ACHN (cell line): ENCODE data around the gene PSME2.
A peak's percentile ranks its signal among the peaks of the same experiment; 100 is the strongest.

Source experiments
- DNase-seq: peaks from one replicate; pipeline ENCODE4 v3.0.0-alpha.2; 2015
- in situ Hi-C: cut with HindIII; loops from 2 replicates; pipeline ENCODE4 v1.10.0; 2017; ENCODE audit warnings: low sequenced_read_pairs, low pct_ligation_motif_present, low pct_unique_long_range_greater_than_20kb

Gene PSME2

DNA sequence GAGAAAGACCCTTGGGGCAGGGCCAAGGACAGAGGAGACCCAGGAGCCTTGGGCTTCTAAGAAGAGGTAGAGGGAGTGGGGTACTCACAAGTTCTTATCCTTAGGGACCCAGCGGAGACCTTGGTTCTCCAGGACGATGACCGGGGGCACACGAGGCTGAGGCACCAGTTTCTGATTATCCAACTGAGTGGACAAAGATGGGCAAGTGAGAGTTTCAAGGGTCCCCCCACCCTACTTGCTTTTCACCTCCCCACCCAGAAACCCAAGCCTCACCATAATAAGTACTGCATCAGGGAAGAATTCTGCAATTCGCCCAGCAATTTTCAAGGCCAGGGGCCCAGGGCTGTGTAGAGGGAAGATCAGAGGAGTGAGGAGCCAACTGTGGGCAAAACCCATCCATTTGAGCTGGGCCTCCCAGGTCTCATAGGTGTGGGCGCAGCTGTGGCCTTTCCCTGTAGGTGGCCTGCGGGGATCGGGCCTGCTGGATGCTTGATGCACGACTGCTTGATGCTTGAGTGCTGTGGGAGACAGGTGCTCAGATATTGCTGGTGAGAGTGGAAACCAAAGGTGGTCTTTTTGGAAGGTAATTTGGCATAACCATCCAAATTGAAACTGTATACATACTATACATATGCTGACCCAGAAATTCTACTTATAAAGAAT, 7.0 kb downstream of the PSME2 start:
- DNase-seq = no peak
- in situ Hi-C loops = no loop called here

DNA sequence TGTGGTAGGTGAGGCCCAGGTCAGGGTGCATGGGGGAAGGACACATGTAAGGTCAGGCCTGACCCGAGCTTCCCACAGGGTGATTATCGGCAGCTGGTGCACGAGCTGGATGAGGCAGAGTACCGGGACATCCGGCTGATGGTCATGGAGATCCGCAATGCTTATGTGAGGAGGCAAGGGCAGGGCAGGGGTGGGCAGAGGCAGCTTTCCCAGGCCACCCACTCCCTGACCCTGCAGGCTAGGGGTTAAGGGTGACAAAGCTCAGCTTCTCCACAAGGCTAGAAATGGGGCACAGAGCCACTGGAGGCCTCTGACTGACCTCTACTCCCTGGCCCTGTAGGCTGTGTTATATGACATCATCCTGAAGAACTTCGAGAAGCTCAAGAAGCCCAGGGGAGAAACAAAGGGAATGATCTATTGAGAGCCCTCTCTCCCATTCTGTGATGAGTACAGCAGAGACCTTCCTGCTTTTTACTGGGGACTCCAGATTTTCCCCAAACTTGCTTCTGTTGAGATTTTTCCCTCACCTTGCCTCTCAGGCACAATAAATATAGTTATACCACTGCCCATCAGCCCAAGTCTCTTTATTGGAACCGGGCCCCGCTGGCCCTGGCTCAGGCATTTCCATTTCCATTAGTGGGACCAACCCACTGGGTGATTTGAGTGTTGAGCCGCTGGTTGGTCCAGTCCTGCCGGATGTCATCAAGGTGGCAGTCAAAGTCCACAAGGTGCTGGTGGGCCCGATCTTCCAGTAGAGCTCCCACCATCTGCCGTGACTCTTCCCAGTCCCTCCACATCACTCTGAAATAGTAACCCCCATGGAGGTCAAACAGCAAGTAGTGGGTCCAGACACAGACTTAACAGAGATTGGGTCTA, 7.8 kb downstream of the PSME2 start:
- DNase-seq = no peak
- in situ Hi-C loops = no loop called here

DNA sequence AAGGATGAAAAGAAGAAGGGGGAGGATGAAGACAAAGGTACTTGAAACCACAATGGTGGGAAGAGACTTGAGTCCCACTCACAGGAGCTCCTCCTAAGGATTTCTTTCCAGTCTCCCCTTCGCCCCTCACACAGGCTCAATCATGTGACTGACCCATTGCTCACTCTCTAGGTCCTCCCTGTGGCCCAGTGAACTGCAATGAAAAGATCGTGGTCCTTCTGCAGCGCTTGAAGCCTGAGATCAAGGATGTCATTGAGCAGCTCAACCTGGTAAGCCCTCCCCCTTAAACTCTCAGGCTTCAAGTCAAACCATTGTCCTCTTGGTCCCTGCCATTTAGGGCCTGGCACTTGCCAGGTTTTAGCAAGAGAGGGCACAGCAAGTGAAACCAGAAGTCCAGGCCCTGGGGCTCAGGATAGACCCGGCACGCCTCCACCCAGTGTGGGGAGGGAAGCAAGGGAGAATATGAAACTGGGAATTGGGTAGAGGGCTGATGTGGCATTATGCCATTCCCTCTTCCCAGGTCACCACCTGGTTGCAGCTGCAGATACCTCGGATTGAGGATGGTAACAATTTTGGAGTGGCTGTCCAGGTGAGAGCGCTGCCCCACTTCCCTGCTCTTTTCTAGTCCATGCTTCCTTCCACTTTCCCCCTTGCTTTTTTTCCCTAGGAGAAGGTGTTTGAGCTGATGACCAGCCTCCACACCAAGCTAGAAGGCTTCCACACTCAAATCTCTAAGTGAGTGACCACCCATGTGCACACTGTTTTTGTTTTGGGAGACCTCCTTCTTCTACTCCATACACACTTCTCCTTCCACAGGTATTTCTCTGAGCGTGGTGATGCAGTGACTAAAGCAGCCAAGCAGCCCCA, 8.6 kb downstream of the PSME2 start:
- DNase-seq = no peak
- in situ Hi-C loops = no loop called here

DNA sequence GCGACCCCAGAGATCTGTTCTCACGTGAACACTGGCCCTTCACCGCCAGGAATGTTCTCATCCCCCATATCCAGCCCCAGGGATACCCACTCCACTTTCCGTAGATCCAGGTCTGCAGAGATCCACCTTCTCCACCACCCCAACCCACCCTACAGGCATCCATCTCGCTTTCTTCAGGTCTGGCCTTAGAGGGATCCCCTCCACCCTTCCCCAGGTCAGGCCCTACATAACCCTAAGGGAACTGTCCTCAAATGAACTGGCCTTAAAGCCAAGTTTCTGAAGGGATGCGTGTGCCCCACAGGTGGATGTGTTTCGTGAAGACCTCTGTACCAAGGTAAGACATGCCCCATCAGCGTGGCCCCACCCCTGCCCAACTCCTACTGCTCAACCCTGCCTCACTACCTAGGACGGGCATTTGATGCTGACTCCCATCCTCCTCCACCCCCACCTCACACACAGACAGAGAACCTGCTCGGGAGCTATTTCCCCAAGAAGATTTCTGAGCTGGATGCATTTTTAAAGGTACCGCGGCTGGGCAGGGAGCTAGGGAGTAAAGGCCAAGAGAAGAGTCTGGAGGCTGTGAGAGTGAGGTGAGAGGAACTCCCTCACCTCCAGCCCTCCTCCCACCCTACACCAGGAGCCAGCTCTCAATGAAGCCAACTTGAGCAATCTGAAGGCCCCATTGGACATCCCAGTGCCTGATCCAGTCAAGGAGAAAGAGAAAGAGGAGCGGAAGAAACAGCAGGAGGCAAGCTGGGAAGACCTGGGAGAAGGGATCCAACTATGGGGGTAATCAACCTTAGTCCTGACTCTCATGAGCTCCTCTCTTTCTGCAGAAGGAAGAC, 9.5 kb downstream of the PSME2 start:
- in situ Hi-C loops = no loop called here
- DNase-seq = no peak

DNA sequence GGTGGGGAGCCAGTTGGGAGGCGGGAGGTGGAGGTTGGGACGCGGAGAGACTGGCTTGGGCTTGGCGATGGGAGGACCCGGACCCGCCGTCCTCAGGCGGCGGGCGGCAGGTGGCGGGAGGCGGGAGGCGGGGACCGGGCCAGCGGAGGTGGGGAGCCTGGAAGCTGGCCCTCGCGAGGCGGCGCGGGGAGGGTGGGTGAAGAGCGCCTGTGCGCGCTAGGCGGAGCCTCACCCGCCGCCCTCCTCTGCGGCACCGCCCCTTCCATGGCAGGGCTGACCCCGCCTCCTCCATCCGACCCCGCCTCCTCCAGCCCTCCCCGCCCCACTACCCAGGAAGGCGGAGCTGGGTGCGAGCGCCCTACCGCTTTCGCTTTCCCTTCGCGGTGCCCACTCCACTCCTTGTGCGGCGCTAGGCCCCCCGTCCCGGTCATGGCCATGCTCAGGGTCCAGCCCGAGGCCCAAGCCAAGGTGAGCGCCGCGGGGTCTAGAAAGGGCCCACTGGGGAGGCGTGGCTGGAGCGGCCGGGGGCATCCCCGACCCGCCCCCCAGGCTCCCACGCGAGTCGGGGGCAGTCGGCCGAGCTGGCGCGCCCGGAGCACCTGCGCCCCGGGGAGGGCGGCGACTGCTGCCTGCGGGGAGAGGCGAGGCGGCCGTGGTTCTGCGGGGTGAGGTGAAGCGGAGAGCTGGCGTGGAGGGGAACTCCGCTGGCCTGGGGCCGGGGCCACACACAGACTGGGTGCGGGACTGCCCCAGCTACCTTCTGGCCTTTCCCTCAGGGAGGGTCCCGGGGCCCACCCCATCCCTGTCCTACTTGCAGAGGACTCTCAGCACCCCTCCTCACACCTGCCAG, 10.4 kb downstream of the PSME2 start, which contains the start of gene PSME1:
Gene PSME1 (plus strand): TSS at position 361 of the 850 bp plus-strand sequence. CDS start 69 bp downstream, at position 430.
- DNase-seq = peak; percentile 86
- in situ Hi-C loops = no loop called here

DNA sequence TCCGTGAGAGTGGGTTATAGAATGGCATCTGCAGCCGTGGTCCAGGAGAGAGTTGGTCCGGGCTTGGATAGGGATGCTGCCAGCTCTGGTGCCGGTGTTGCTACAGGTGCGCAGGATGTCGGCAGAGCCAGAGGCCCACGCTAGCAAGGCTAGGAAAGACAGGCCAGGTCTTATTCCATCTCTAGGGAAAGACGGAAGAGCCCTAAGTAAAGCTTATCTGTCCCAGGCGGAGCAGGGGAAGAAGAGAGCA, 10.9 kb downstream of the PSME2 start:
- DNase-seq = no peak
- in situ Hi-C loops = no loop called here

DNA sequence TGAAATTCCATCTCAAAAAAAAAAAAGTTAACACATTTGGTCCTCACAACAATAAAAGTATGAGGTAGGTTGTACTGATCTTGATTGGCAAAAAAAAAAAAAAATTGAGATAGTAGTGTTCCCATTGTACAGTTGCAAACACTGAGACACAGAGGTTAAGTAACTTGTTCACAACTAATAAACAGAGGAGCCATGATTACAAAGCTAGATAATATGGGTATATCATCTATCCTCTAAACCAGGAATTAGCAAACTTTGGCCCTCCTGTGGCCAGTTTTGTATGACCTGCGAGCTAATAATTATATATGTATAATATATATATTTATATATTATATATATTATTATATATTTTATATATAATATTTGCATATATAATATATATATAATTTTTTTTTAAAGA, 12.7 kb downstream of the PSME2 start:
- in situ Hi-C loops = no loop called here

DNA sequence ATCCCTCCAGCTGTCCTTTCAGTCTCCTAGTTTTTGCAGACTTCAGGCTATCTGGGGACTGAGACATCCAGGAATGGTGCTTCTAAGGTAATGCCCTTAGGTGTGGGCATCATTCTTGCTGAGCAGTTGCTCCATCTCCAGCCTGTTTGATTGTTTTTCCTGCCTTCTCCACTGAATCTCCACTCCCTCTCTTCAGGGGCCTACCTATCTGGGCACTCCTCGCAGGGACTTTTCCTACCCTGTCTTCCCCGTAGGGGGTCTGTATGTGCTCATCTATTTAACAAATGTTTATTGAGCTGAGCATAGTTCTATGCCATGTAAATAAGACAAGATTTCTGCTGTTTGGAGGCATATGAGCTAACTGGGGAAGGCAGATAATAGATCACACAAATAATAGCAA, 13.4 kb downstream of the PSME2 start:
- in situ Hi-C loops = no loop called here
- no peak for DNase-seq

More for the DNA sequence above, 12.7 kb downstream of the PSME2 start:
- DNase-seq = no peak

DNA sequence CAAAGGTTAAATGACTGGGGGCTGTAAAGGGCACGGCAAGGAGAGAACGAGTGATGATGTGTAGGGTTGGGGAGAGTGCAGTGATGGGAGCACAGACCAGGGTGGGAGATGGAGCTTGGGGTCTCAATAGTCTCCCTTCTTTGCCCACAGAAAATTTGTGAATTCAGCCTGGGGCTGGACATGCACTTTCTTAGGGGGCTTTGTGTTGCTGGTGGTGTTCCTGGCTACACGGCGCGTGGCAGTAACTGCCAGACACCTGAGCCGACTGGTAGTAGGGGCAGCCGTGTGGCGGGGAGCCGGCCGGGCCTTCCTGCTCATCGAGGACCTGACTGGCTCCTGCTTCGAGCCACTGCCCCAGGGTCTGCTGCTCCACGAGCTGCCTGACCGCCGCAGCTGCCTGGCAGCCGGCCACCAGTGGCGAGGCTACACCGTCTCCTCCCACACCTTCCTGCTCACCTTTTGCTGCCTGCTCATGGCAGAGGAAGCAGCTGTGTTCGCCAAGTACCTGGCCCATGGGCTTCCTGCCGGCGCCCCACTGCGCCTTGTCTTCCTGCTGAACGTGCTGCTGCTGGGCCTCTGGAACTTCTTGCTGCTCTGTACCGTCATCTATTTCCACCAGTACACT, 14.2 kb downstream of the PSME2 start:
- no peak for DNase-seq

DNA sequence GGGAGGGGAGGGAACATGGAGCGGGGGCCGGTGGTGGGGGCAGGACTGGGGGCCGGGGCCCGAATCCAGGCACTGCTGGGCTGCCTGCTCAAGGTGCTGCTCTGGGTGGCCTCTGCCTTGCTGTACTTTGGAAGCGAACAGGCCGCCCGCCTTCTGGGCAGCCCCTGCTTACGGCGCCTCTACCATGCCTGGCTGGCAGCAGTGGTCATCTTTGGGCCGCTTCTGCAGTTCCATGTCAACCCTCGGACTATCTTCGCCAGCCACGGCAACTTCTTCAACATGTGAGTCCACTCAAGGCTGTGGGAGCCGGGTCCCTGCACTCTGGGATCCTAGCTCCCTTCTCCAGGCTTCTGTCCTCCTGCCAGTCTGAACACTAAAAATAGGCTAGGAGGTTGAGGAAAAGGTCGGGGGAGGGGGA, 14.9 kb downstream of the PSME2 start:
- in situ Hi-C loops = no loop called here
- no peak for DNase-seq

More for the DNA sequence above, 14.2 kb downstream of the PSME2 start:
- in situ Hi-C loops = no loop called here

DNA sequence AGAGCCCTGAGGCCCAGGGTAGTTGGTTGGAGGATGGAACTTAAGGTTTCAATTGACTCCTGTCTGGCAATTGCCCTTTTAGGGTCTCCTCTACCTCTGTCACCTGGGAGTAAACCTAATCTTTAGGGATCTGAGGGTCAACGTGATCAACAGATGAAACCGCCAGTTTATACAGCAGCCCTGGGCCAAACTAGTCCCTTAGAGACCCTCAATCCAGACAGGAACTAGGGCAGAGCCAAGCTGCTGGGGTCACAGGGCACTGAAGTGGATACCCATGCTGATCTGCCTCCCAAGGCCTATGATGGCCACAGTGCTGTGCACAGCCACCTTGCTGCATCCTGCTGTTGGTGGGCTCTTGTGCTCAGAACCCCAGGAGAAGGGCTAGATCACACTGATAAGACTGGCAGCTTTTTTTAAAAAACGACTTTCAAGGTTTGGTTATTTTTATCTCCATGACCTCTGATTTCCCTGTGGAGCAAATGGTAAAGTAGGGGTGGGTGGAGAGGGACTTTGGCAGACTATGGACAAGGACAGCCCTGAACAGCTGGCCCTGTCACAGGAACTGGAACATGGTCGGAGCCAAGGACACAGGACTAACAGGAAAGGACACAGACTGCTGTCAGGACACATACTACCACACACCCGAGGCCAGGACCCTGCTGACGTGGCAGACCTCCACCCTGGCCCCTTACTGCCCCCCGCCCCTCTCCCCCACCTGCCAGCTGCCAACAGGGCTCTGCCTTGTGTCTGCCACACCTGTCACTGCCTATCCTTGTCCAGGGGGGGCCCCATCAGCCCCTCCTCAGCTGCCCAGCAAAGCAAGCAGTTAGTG, 15.5 kb downstream of the PSME2 start:
- in situ Hi-C loops = no loop called here
- DNase-seq = no peak

DNA sequence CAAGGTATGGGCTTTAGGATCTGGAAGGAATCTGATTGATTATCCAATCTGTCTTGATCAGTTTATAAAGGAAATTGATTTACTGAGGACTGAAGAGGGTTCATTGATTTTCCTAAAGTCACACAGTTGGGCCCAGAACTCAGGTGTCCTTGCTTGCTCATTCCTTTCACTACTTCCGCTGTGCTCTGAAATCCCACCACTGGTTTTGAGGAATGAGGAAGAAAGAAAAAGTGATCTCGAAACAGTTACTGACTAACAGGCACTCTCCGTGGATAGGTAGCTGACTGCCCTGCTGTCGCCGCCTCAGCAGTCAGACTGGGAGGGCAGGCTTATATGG, 16.1 kb downstream of the PSME2 start, which contains the start of gene FITM1:
Gene FITM1 (plus strand): TSS at position 280 of the 337 bp plus-strand sequence. CDS start 905 bp downstream, outside the sequence.
- in situ Hi-C loops = no loop called here

DNA sequence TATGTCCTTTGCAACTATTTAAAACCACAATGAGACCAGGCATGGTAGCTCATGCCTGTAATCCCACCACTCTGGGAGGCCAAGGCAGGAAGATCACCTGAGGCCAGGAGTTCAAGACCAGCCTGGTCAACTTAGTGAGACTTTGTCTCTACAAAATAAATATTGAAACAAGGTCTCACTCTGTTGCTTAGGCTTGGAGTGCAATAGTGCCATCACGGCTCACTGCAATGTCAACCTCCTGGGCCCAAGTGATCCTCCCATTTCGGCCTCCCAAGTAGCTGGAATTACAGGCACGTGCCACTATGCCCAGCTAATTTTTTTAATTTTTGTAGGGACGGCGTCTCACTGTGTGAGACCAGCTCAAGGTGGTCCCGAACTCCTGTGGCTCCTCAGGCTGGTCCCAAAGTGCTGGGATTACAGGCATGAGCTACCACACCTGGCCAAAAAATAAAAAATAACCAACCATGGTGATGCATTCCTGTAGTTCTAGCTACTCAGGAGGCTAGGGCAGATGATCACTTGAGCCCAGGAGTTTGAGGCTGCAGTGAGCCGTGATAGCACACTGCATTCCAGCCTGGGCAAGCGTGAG, 16.9 kb downstream of the PSME2 start:
- DNase-seq = no peak
- in situ Hi-C loops = no loop called here

More for the DNA sequence above, 16.1 kb downstream of the PSME2 start, which contains the start of gene FITM1:
- no peak for DNase-seq

DNA sequence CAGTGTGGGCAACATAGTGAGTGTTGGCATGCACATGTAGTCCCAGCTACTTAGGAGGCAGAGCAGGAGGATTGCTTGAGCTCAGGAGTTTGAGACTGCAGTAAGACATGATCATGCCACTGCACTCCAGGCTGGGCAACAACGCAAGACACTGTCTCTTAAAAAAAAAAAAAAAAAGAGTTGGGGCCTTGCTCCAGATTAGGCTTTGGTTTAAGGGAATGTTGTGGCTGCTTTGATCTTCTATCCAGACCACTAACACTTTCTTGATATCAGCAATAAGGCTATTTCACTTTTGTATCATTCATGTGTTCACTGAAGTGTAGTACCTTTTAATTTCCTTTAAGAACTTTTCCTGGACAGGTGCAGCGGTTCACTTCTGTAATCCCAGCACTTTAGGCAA, 18.7 kb downstream of the PSME2 start:
- DNase-seq = no peak
- in situ Hi-C loops = no loop called here

DNA sequence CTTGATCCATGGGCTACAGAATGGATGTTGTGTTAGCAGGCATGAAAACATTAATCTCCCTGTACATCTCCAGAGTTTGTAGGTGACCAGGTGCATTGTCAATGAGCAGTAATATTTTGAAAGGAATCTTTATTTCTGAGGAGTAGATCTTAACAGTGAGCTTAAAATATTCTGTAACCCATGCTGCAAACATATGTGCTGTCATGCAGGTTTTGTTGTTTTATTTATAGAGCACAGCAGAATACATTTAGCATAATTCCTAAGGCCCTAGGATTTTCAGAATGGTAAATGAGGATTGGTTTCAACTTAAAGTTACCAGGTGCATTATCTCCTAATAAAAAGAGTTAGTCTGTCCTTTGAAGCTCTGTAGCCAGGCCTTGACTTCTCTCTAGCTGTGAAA, 19.5 kb downstream of the PSME2 start:
- in situ Hi-C loops = no loop called here

More for the DNA sequence above, 19.5 kb downstream of the PSME2 start:
- DNase-seq = no peak
